Endothelial cell of umbilical vein (primary cell): ENCODE data around the gene KRTAP10-9.

Experiments used
- CTCF ChIP-seq, 2 donors: IDR thresholded peaks; 1 replicate in 1 of 2; 2 replicates in 1 of 2; pipeline ENCODE4 v1.5.1; 2011; ENCODE audit warnings: low read length in 2 of 2, mild to moderate bottlenecking in 2 of 2, moderate library complexity in 2 of 2, control low read depth in 1 of 2, inconsistent platforms in 1 of 2, low read depth in 1 of 2; ENCODE audit not compliant: insufficient read depth in 1 of 2; ENCODE audit errors: extremely low read depth in 1 of 2
- GATA2 ChIP-seq: IDR thresholded peaks from 2 replicates; pipeline ENCODE4 v1.7.0; 2011; ENCODE audit warnings: low read depth, mild to moderate bottlenecking, moderate library complexity, mixed read lengths, low read length; ENCODE audit not compliant: insufficient read length, insufficient read depth
- MAX ChIP-seq: IDR thresholded peaks from 2 replicates; pipeline ENCODE4 v1.6.1; 2011; ENCODE audit not compliant: insufficient read depth, insufficient read length
- POLR2A ChIP-seq: IDR thresholded peaks from 2 replicates; pipeline ENCODE4 v1.6.1; 2012; ENCODE audit warnings: low read depth, mild to moderate bottlenecking, control low read depth, low read length
- POLR2AphosphoS5 ChIP-seq: IDR thresholded peaks from 2 replicates; pipeline ENCODE4 v1.6.1; 2012; ENCODE audit warnings: low read depth, mild to moderate bottlenecking, control low read depth, low read length, moderate library complexity; ENCODE audit not compliant: insufficient read depth

- no peak for TF ChIP-seq MAX
- no peak for TF ChIP-seq CTCF (IDR thresholded peaks at IDR 0.05; ENCODE audit: extremely low read depth in 1 of 2, insufficient read depth in 1 of 2, low read depth in 1 of 2, low read length in 2 of 2)
- no peak for TF ChIP-seq GATA2
- TF ChIP-seq POLR2A: no peak
- TF ChIP-seq POLR2AphosphoS5: no peak
Measured at GRCh38 chr21:44589094-44589493, 37.8 kb upstream of the KRTAP10-9 start.
